WTC11 (cell line): ENCODE results near the gene ZFAND3. TPM values are rescaled to one million over a fixed set of nuclear protein-coding genes. Genes with fewer than 3 reads are reported as not detected.

Experiments used
- ATAC-seq: fragments of 200-7000 bp; cut with Tn5 transposase; 2 replicates; pipeline ENCODE4 v1.10.0; 2021; ENCODE audit warnings: mild to moderate bottlenecking, moderate library complexity
- CTCF ChIA-PET: fragments of 300-600 bp; sonication (Branson Sonifier 250); formaldehyde crosslinking; loops from one replicate; lab custom pipeline; 2021; ENCODE audit warnings: antibody characterized with exemption; lab: Charles Lee
- POLR2A ChIA-PET: fragments of 350-600 bp; sonication (Branson Sonifier 250); formaldehyde crosslinking; loops from one replicate; lab custom pipeline; 2021; ENCODE audit warnings: antibody characterized with exemption; lab: Charles Lee
- DNase-seq: peaks from one replicate; pipeline ENCODE4 v3.0.0; 2021; ENCODE audit warnings: low spot score
- H3K27ac Mint-ChIP-seq: 2 replicates; pipeline ENCODE4 v1.8.0; 2021; ENCODE audit warnings: mixed read lengths
- H3K27me3 Mint-ChIP-seq: 2 replicates; pipeline ENCODE4 v1.8.0; 2021; ENCODE audit warnings: low read depth, mild to moderate bottlenecking, moderate library complexity, mixed read lengths
- H3K36me3 Mint-ChIP-seq: 2 replicates; pipeline ENCODE4 v1.8.0; 2021; ENCODE audit warnings: mixed read lengths
- H3K4me1 Mint-ChIP-seq: 2 replicates; pipeline ENCODE4 v1.8.0; 2022; ENCODE audit warnings: mixed read lengths
- H3K4me3 Mint-ChIP-seq: 2 replicates; pipeline ENCODE4 v1.8.0; 2021; ENCODE audit warnings: mild to moderate bottlenecking, moderate library complexity, mixed read lengths
- H3K9me3 Mint-ChIP-seq: 2 replicates; pipeline ENCODE4 v1.8.0; 2021; ENCODE audit warnings: mixed read lengths
- CREB1 ChIP-seq: sonication (generic); formaldehyde crosslinking; IDR thresholded peaks from 2 replicates; pipeline ENCODE4 v1.8.0; 2023; ENCODE audit warnings: mild to moderate bottlenecking, missing genetic modification reagents
- ELF4 ChIP-seq: sonication (generic); formaldehyde crosslinking; IDR thresholded peaks from 2 replicates; pipeline ENCODE4 v1.8.1; 2022; ENCODE audit warnings: low read depth, mild to moderate bottlenecking, moderate library complexity, missing genetic modification reagents
- GABPB1 ChIP-seq: sonication (generic); formaldehyde crosslinking; IDR thresholded peaks from 2 replicates; pipeline ENCODE4 v1.8.1; 2023; ENCODE audit warnings: mild to moderate bottlenecking, missing genetic modification reagents
- HMGA2 ChIP-seq: fragments of 250-450 bp; sonication (Bioruptor Pico); IDR thresholded peaks from 2 replicates; pipeline ENCODE4 v1.4.0; 2021; ENCODE audit warnings: mild to moderate bottlenecking, moderate library complexity
- KAT7 ChIP-seq: sonication (generic); formaldehyde crosslinking; IDR thresholded peaks from 2 replicates; pipeline ENCODE4 v1.8.1; 2023; ENCODE audit warnings: missing genetic modification reagents, mild to moderate bottlenecking, borderline replicate concordance
- NFATC4 ChIP-seq: fragments of 250-450 bp; sonication (Bioruptor Pico); IDR thresholded peaks from 2 replicates; pipeline ENCODE4 v1.9.0; 2021; ENCODE audit warnings: mild to moderate bottlenecking
- NFE2L1 ChIP-seq: sonication (generic); formaldehyde crosslinking; IDR thresholded peaks from 2 replicates; pipeline ENCODE4 v1.8.1; 2023; ENCODE audit warnings: missing genetic modification reagents
- NR2C2 ChIP-seq: sonication (generic); formaldehyde crosslinking; IDR thresholded peaks from 2 replicates; pipeline ENCODE4 v1.8.0; 2022; ENCODE audit warnings: mild to moderate bottlenecking, missing genetic modification reagents
- NR3C1 ChIP-seq: sonication (generic); formaldehyde crosslinking; conservative IDR thresholded peaks from 2 replicates; pipeline ENCODE4 v1.8.1; 2023; ENCODE audit warnings: low read depth, mild to moderate bottlenecking, missing genetic modification reagents
- RORB ChIP-seq: fragments of 250-450 bp; sonication (Bioruptor Pico); IDR thresholded peaks from 2 replicates; pipeline ENCODE4 v1.9.0; 2021; ENCODE audit warnings: mild to moderate bottlenecking
- SMAD4 ChIP-seq: sonication (generic); formaldehyde crosslinking; IDR thresholded peaks from 2 replicates; pipeline ENCODE4 v1.8.0; 2022; ENCODE audit warnings: mild to moderate bottlenecking, missing genetic modification reagents
- TEAD1 ChIP-seq: sonication (generic); formaldehyde crosslinking; IDR thresholded peaks from 2 replicates; pipeline ENCODE4 v1.8.0; 2022; ENCODE audit warnings: mild to moderate bottlenecking, missing genetic modification reagents
- ZNF138 ChIP-seq: sonication (generic); formaldehyde crosslinking; conservative IDR thresholded peaks from 2 replicates; pipeline ENCODE4 v1.8.1; 2022; ENCODE audit warnings: mild to moderate bottlenecking, moderate library complexity, missing genetic modification reagents
- ZNF396 ChIP-seq: fragments of 250-450 bp; sonication (Bioruptor Pico); IDR thresholded peaks from 2 replicates; pipeline ENCODE4 v1.8.0; 2021; ENCODE audit warnings: mild to moderate bottlenecking, moderate library complexity, borderline replicate concordance
- total RNA-seq: library from RNA; stranded (reverse); gene quantifications from 3 replicates; pipeline ENCODE4 v1.2.3, GENCODE V29; 2021
- TF ChIP-seq, protein P1 (sequence below): sonication (generic); formaldehyde crosslinking; IDR thresholded peaks from 2 replicates; pipeline ENCODE4 v1.8.1; 2022; ENCODE audit warnings: low read depth, mild to moderate bottlenecking, moderate library complexity, missing genetic modification reagents, borderline replicate concordance
- TF ChIP-seq, protein P2 (sequence below): sonication (generic); formaldehyde crosslinking; IDR thresholded peaks from 2 replicates; pipeline ENCODE4 v1.8.1; 2023; ENCODE audit warnings: mild to moderate bottlenecking, missing genetic modification reagents, moderate library complexity
- TF ChIP-seq, protein P3 (sequence below): fragments of 250-450 bp; sonication (Bioruptor Pico); IDR thresholded peaks from 2 replicates; pipeline ENCODE4 v1.9.0; 2021; ENCODE audit warnings: mild to moderate bottlenecking
- TF ChIP-seq, protein P4 (sequence below): sonication (generic); formaldehyde crosslinking; IDR thresholded peaks from 2 replicates; pipeline ENCODE4 v1.8.0; 2022; ENCODE audit warnings: mild to moderate bottlenecking, missing genetic modification reagents
- TF ChIP-seq, protein P5 (sequence below): fragments of 250-450 bp; sonication (Bioruptor Pico); IDR thresholded peaks from 2 replicates; pipeline ENCODE4 v1.9.0; 2021; ENCODE audit warnings: mild to moderate bottlenecking, borderline replicate concordance

ZFAND3 gene
- total RNA-seq, 1 experiment from 2014 or later: 50.3 TPM

DNA sequence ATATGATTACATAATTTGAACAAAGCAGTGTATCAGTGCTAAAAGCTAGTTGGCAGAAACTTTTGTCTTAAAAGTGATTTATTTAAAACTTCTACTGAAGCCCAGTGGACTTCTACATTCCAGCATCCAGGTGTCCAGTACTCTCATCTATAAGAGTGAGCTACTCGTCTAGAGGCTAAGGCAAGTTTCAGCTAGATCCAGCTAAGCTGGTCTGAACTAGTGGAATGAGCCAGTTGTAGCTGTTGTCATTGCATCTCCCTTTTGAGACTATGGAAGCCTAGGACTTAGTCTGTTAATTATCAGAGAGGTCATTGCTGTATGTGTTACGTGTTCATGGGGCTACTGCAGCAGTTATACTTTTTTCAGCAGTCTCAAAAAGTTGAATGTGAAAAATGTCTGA is 165.1 kb downstream of the ZFAND3 start (continued):
- TF ChIP-seq, protein P1, sequence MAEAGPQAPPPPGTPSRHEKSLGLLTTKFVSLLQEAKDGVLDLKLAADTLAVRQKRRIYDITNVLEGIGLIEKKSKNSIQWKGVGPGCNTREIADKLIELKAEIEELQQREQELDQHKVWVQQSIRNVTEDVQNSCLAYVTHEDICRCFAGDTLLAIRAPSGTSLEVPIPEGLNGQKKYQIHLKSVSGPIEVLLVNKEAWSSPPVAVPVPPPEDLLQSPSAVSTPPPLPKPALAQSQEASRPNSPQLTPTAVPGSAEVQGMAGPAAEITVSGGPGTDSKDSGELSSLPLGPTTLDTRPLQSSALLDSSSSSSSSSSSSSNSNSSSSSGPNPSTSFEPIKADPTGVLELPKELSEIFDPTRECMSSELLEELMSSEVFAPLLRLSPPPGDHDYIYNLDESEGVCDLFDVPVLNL (CRISPR knock-in tag): no peak
- no peak for TF ChIP-seq NFATC4 (CRISPR knock-in tag)
- TF ChIP-seq, all 79 proteins: peak for 0

DNA sequence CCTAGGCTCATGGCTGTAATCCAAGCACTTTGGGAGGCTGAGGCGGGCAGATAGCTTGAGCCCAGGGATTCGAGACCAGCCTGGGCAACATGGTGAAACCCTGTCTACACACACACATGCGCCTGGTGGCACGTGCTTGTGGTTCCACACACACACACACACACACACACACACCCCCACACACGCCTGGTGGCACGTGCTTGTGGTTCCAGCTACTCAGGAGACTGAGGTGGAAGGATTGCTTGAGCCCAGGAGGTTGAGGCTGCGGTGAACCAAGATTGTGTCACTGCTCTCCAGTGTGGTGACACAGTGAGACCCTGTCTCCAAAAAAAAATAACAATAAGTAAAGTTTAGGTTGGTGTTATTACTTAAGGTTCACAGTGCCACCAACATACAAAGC is 165.8 kb downstream of the ZFAND3 start:
- ChIA-PET CTCF (interaction anchor here (0.6 kb wide), 1 partner anchor 199 kb away, joined by 3 read pairs; no protein-coding TSS in a partner anchor), POLR2A (no interaction called here)
- DNase-seq: no peak
- TF ChIP-seq GABPB1 (CRISPR knock-in tag) (no peak), ZNF396 (CRISPR knock-in tag) (no peak), NR3C1 (CRISPR knock-in tag) (no peak), KAT7 (no peak)
- TF ChIP-seq, protein P2, sequence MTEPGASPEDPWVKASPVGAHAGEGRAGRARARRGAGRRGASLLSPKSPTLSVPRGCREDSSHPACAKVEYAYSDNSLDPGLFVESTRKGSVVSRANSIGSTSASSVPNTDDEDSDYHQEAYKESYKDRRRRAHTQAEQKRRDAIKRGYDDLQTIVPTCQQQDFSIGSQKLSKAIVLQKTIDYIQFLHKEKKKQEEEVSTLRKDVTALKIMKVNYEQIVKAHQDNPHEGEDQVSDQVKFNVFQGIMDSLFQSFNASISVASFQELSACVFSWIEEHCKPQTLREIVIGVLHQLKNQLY (CRISPR knock-in tag): no peak
- Mint-ChIP-seq H3K27me3 (no peaks in the 10 kb centered on the region), H3K27ac (no peak overlapping the region), H3K4me3 (no peak overlapping the region), H3K4me1 (peaks cover 14% of the 10 kb centered on the region), H3K9me3 (no peaks in the 10 kb centered on the region), H3K36me3 (no peaks in the 10 kb centered on the region)
- no peak for ATAC-seq

DNA sequence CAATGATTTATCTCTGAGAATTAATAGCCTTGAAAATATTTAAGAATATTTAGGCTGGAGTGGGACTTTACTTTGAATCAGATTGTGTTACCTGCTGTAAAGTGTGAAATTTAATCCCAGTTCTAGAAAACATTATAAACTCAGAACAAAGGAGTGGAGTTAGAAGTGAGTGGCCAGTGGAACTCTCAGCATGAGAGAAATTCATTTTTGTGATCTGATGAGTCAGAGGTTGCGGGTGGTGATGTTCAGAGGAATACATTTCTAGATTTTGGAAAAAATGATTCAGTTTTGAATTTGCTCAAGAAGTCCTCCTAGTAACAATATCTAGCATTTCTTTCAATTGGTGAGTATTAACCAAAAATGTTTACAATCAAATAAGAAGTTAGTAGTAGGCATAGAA is 167.5 kb downstream of the ZFAND3 start:
- H3K4me3 Mint-ChIP-seq: no peak overlapping the region
- TF ChIP-seq NR2C2: no peak
- TF ChIP-seq CREB1: no peak
- TF ChIP-seq, protein P3, sequence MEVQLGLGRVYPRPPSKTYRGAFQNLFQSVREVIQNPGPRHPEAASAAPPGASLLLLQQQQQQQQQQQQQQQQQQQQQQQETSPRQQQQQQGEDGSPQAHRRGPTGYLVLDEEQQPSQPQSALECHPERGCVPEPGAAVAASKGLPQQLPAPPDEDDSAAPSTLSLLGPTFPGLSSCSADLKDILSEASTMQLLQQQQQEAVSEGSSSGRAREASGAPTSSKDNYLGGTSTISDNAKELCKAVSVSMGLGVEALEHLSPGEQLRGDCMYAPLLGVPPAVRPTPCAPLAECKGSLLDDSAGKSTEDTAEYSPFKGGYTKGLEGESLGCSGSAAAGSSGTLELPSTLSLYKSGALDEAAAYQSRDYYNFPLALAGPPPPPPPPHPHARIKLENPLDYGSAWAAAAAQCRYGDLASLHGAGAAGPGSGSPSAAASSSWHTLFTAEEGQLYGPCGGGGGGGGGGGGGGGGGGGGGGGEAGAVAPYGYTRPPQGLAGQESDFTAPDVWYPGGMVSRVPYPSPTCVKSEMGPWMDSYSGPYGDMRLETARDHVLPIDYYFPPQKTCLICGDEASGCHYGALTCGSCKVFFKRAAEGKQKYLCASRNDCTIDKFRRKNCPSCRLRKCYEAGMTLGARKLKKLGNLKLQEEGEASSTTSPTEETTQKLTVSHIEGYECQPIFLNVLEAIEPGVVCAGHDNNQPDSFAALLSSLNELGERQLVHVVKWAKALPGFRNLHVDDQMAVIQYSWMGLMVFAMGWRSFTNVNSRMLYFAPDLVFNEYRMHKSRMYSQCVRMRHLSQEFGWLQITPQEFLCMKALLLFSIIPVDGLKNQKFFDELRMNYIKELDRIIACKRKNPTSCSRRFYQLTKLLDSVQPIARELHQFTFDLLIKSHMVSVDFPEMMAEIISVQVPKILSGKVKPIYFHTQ (CRISPR knock-in tag): no peak
- TF ChIP-seq ZNF396 (CRISPR knock-in tag): no peak
- TF ChIP-seq SMAD4 (CRISPR knock-in tag): no peak
- TF ChIP-seq, protein P4, sequence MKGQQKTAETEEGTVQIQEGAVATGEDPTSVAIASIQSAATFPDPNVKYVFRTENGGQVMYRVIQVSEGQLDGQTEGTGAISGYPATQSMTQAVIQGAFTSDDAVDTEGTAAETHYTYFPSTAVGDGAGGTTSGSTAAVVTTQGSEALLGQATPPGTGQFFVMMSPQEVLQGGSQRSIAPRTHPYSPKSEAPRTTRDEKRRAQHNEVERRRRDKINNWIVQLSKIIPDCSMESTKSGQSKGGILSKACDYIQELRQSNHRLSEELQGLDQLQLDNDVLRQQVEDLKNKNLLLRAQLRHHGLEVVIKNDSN (CRISPR knock-in tag): no peak
- no peak for TF ChIP-seq KAT7
- no peak for TF ChIP-seq ELF4
- no peak for TF ChIP-seq RORB (CRISPR knock-in tag)
- TF ChIP-seq, protein P5, sequence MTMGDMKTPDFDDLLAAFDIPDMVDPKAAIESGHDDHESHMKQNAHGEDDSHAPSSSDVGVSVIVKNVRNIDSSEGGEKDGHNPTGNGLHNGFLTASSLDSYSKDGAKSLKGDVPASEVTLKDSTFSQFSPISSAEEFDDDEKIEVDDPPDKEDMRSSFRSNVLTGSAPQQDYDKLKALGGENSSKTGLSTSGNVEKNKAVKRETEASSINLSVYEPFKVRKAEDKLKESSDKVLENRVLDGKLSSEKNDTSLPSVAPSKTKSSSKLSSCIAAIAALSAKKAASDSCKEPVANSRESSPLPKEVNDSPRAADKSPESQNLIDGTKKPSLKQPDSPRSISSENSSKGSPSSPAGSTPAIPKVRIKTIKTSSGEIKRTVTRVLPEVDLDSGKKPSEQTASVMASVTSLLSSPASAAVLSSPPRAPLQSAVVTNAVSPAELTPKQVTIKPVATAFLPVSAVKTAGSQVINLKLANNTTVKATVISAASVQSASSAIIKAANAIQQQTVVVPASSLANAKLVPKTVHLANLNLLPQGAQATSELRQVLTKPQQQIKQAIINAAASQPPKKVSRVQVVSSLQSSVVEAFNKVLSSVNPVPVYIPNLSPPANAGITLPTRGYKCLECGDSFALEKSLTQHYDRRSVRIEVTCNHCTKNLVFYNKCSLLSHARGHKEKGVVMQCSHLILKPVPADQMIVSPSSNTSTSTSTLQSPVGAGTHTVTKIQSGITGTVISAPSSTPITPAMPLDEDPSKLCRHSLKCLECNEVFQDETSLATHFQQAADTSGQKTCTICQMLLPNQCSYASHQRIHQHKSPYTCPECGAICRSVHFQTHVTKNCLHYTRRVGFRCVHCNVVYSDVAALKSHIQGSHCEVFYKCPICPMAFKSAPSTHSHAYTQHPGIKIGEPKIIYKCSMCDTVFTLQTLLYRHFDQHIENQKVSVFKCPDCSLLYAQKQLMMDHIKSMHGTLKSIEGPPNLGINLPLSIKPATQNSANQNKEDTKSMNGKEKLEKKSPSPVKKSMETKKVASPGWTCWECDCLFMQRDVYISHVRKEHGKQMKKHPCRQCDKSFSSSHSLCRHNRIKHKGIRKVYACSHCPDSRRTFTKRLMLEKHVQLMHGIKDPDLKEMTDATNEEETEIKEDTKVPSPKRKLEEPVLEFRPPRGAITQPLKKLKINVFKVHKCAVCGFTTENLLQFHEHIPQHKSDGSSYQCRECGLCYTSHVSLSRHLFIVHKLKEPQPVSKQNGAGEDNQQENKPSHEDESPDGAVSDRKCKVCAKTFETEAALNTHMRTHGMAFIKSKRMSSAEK (CRISPR knock-in tag): no peak
- TF ChIP-seq TEAD1 (CRISPR knock-in tag): no peak
- TF ChIP-seq ZNF138 (CRISPR knock-in tag): no peak
- TF ChIP-seq NR3C1 (CRISPR knock-in tag): no peak
- TF ChIP-seq NFE2L1 (CRISPR knock-in tag): no peak
- TF ChIP-seq GABPB1 (CRISPR knock-in tag): no peak
- TF ChIP-seq HMGA2 (CRISPR knock-in tag): no peak
- no peaks in the 10 kb centered on the region for H3K36me3 Mint-ChIP-seq
- ATAC-seq: no peak
- DNase-seq: no peak
- H3K27me3 Mint-ChIP-seq: no peaks in the 10 kb centered on the region
- CTCF ChIA-PET: no interaction called here
- POLR2A ChIA-PET: no interaction called here
- no peak overlapping the region for H3K27ac Mint-ChIP-seq
- peaks cover 18% of the 10 kb centered on the region for H3K4me1 Mint-ChIP-seq
- no peaks in the 10 kb centered on the region for H3K9me3 Mint-ChIP-seq
